Spleen (tissue), 7 donors: ENCODE results near the gene BAHCC1.

Experiments used
- CTCF ChIP-seq, 11 experiments: fragments of 200-600 bp in 7 of 11; fragments of 450-650 bp in 4 of 11; sonication (generic) in 4 of 11; IDR thresholded peaks in 8 of 11; conservative IDR thresholded peaks in 3 of 11; 1 replicate in 7 of 11; 2 replicates in 4 of 11; pipeline versions ENCODE4 v1.4.0 to v1.8.0; 2016 to 2021; ENCODE audit warnings: antibody characterized with exemption in 11 of 11, inconsistent platforms in 4 of 11, mild to moderate bottlenecking in 1 of 11
- POLR2A ChIP-seq, 3 donors: fragments of 450-650 bp; IDR thresholded peaks; one replicate each; pipeline ENCODE4 v1.5.1; 2017; ENCODE audit warnings: antibody characterized with exemption in 3 of 3, mild to moderate bottlenecking in 1 of 3
- POLR2AphosphoS5 ChIP-seq, 3 donors: sonication (generic); formaldehyde crosslinking; IDR thresholded peaks; one replicate each; pipeline ENCODE4 v1.5.1; 2017; ENCODE audit warnings: antibody characterized with exemption in 3 of 3
- donor health status: DM: no; HTN: no; CAD: no; lungs with moderate emphysema.
- donor health status: DM: no; HTN: no; CAD: no.
- donor health status: DM: no; HTN: no; CAD: no.

GRCh38 chr17:81359218-81359617 lies 36.0 kb upstream of the BAHCC1 start:
- no peak for TF ChIP-seq CTCF (IDR thresholded peaks at IDR 0.05 in 8 of 11, conservative IDR thresholded peaks at IDR 0.05 in 3 of 11)
- no peak for TF ChIP-seq POLR2AphosphoS5 (IDR thresholded peaks at IDR 0.05)
- TF ChIP-seq POLR2A (IDR thresholded peaks at IDR 0.05) = no peak
